ENCODE data around the gene TCP11L2. TPM values are rescaled to one million over a fixed set of nuclear protein-coding genes. Genes with fewer than 3 reads are reported as not detected.

Gene TCP11L2
- total and polyA plus RNA-seq, 9 of the 15 experiments (the other 6 are each of a cell fraction or from before 2014, with no cell fraction given): 0.39 to 4.5 (median 1.3) TPM

DNA sequence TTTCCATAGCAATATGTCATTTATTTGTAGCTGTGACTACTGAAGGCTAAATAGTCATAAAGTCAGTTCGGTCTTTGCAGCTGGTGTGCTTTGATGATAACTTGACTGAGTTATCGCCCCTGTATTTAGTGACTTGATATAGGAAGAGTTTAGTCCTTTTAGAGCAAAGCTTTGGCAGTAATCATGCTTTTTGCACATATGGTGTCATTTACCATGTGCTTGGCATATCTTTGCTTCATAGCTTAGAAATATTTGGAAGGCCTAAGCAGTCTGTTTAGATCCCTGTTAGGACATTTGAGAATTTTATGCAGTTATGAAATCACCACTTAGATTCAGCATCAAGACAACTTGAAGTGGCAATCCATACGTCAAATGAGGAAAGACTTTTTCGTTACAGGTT, 86.6 kb downstream of the TCP11L2 start:
- H3K79me2 ChIP-seq (ENCODE audit: control insufficient read depth, insufficient read depth, low read length): no peaks in the 10 kb centered on the region
- no TSS peak for BruUV-seq (replicated peaks)
- H3K9me3 ChIP-seq (replicated peaks; ENCODE audit: control insufficient read depth, insufficient read depth, low read depth, low read length): no peaks in the 10 kb centered on the region
- no peaks in the 10 kb centered on the region for H4K20me1 ChIP-seq (replicated peaks; ENCODE audit: control insufficient read depth, insufficient read depth, low read length)
- H3K27me3 ChIP-seq (ENCODE audit: control insufficient read depth in 2 of 2, insufficient read depth in 2 of 2, low read length in 2 of 2): no peaks in the 10 kb centered on the region
- no peak overlapping the region for H3K9ac ChIP-seq (ENCODE audit: insufficient read depth in 1 of 2, low read depth in 2 of 2, low read length in 2 of 2)
- CTCF ChIA-PET (ENCODE audit: low intra/inter-chr PET ratio): interaction anchor here (0.7 kb wide), 1 partner anchor 510 kb away, joined by 3 read pairs; no protein-coding TSS in a partner anchor
- H3K27ac ChIP-seq (ENCODE audit: extremely low read depth, low read depth, low read length): no peak overlapping the region
- intact Hi-C loops (cut with micrococcal nuclease) (loop anchor here (10.0 kb wide), 1 partner anchor 296 kb away; no protein-coding TSS in a partner anchor), in situ Hi-C loops (cut with MboI) (no loop called here)
- DNase-seq (ENCODE audit: extremely low read depth in 1 of 4, low spot score in 3 of 4): no peak
- no peak for ATAC-seq
- no peak overlapping the region for H2AFZ ChIP-seq (ENCODE audit: low read depth, low read length)
- no peaks in the 10 kb centered on the region for H3K4me1 ChIP-seq (replicated peaks in 1 of 2; ENCODE audit: control insufficient read depth in 2 of 2, insufficient read depth in 2 of 2, low read length in 2 of 2)
- TF ChIP-seq ESRRA (IDR thresholded peaks at IDR 0.05; ENCODE audit: borderline replicate concordance, low read depth) (no peak), TEAD4 (IDR thresholded peaks at IDR 0.05; ENCODE audit: low read length) (no peak), TEAD4 (CRISPR knock-in tag; IDR thresholded peaks at IDR 0.05; ENCODE audit: borderline replicate concordance) (no peak), ZNF644 (tag; IDR thresholded peaks at IDR 0.05; ENCODE audit: low read depth) (no peak), SMAD3 (CRISPR knock-in tag; conservative IDR thresholded peaks at IDR 0.05) (no peak), BRF1 (IDR thresholded peaks at IDR 0.05; ENCODE audit: borderline replicate concordance, extremely low read depth, insufficient read length) (no peak), ZNF316 (IDR thresholded peaks at IDR 0.05) (no peak), FOXP4 (CRISPR knock-in tag; IDR thresholded peaks at IDR 0.05; ENCODE audit: borderline replicate concordance) (no peak), CSDE1 (IDR thresholded peaks at IDR 0.05) (no peak), ZKSCAN8 (CRISPR knock-in tag; IDR thresholded peaks at IDR 0.05) (no peak), PHF20 (IDR thresholded peaks at IDR 0.05; ENCODE audit: partially characterized antibody) (no peak), ZNF354B (CRISPR knock-in tag; IDR thresholded peaks at IDR 0.05) (no peak), CREB3L1 (IDR thresholded peaks at IDR 0.05; ENCODE audit: borderline replicate concordance, low read depth) (no peak), ASH1L (IDR thresholded peaks at IDR 0.05; ENCODE audit: borderline replicate concordance, low read depth, partially characterized antibody) (no peak), E2F3 (CRISPR knock-in tag; IDR thresholded peaks at IDR 0.05) (no peak), MIER1 (IDR thresholded peaks at IDR 0.05; ENCODE audit: low read depth) (no peak), MTA1 (IDR thresholded peaks at IDR 0.05; ENCODE audit: borderline replicate concordance) (no peak), GTF2B (IDR thresholded peaks at IDR 0.05; ENCODE audit: extremely low read depth, insufficient read length) (no peak)
- TF ChIP-seq, protein P1, sequence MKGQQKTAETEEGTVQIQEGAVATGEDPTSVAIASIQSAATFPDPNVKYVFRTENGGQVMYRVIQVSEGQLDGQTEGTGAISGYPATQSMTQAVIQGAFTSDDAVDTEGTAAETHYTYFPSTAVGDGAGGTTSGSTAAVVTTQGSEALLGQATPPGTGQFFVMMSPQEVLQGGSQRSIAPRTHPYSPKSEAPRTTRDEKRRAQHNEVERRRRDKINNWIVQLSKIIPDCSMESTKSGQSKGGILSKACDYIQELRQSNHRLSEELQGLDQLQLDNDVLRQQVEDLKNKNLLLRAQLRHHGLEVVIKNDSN (CRISPR knock-in tag; IDR thresholded peaks at IDR 0.05): no peak
- no peak overlapping the region for H3K4me3 ChIP-seq
- no peak for FAIRE-seq
- no peaks in the 10 kb centered on the region for H3K9me1 ChIP-seq (ENCODE audit: control insufficient read depth, insufficient read depth, low read length)
- 93% methylated on average over 4 of the region's 4 CpGs for WGBS (ENCODE audit: insufficient coverage, low coverage, missing lambda C conversion rate)
- POLR2A ChIA-PET: interaction anchor here (0.6 to 1.4 kb wide), 2 partner anchors 26 to 1217 kb away, joined by 3 read pairs; no protein-coding TSS in a partner anchor
- no peak overlapping the region for H3K4me2 ChIP-seq (ENCODE audit: insufficient read depth, low read length)
- peaks cover 33% of the 10 kb centered on the region; the same call in 1 of the 3 replicates for H3K36me3 ChIP-seq (ENCODE audit: control insufficient read depth, insufficient read depth, low read length)
